K562 (cell line): ENCODE results near the gene LTBR. TPM values are rescaled to one million over a fixed set of nuclear protein-coding genes. Genes with fewer than 3 reads are reported as not detected.

Source experiments
- CBX3 ChIP-seq, 2 experiments: IDR thresholded peaks; 1 replicate in 1 of 2; 2 replicates in 1 of 2; pipeline ENCODE4 v1.6.1; 2012; ENCODE audit warnings: inconsistent platforms in 2 of 2, low read length in 2 of 2, borderline replicate concordance in 1 of 2, control low read depth in 1 of 2
- DDX20 ChIP-seq: fragments of 450-650 bp; IDR thresholded peaks from 2 replicates; pipeline ENCODE4 v1.6.1; 2016; ENCODE audit warnings: missing genetic modification characterization, low read depth, mild to moderate bottlenecking, missing compliant biosample characterization, moderate library complexity
- E4F1 ChIP-seq: fragments of 250-450 bp; sonication (Bioruptor Pico); IDR thresholded peaks from 2 replicates; pipeline ENCODE4 v1.5.0; 2021; ENCODE audit warnings: mild to moderate bottlenecking, borderline replicate concordance
- ETV1 ChIP-seq: fragments of 450-650 bp; conservative IDR thresholded peaks from 2 replicates; pipeline ENCODE4 v1.6.1; 2016; ENCODE audit warnings: missing genetic modification characterization, control low read depth, low read depth, missing compliant biosample characterization
- ID3 ChIP-seq, 2 experiments: fragments of 250-450 bp in 1 of 2; fragments of 450-650 bp in 1 of 2; sonication (Bioruptor Pico) in 1 of 2; IDR thresholded peaks; 2 replicates each; pipeline versions ENCODE4 v1.6.1 to v1.8.0; 2016 to 2021; ENCODE audit warnings: mild to moderate bottlenecking in 2 of 2, moderate library complexity in 2 of 2, missing compliant biosample characterization in 1 of 2, missing genetic modification characterization in 1 of 2
- MED1 ChIP-seq: sonication (generic); formaldehyde crosslinking; IDR thresholded peaks from 2 replicates; pipeline ENCODE4 v1.8.1; 2023; ENCODE audit warnings: missing genetic modification reagents, borderline replicate concordance
- NR2C2 ChIP-seq, 2 experiments: fragments of 200-800 bp in 1 of 2; sonication (Bioruptor generic) in 1 of 2; sonication (generic) in 1 of 2; formaldehyde crosslinking in 1 of 2; IDR thresholded peaks; 2 replicates each; pipeline versions ENCODE4 v1.6.1 to v1.8.0; 2016 to 2022; ENCODE audit warnings: mild to moderate bottlenecking in 1 of 2, missing compliant biosample characterization in 1 of 2, missing genetic modification characterization in 1 of 2, missing genetic modification reagents in 1 of 2
- RBM25 ChIP-seq: fragments of 200-400 bp; formaldehyde crosslinking; IDR thresholded peaks from 2 replicates; pipeline ENCODE4 v1.6.1; 2018; ENCODE audit warnings: low read length, low read depth, moderate library complexity; ENCODE audit not compliant: severe bottlenecking
- SMAD1 ChIP-seq: fragments of 150-350 bp; IDR thresholded peaks from 2 replicates; pipeline ENCODE4 v1.6.1; 2014; ENCODE audit warnings: low read length, low read depth; ENCODE audit not compliant: partially characterized antibody
- TAF1 ChIP-seq: IDR thresholded peaks from 2 replicates; pipeline ENCODE4 v1.6.1; 2011; ENCODE audit warnings: mild to moderate bottlenecking, low read length, moderate library complexity; ENCODE audit not compliant: insufficient read depth, control insufficient read depth, severe bottlenecking; ENCODE audit errors: extremely low read depth
- ZNF146 ChIP-seq: IDR thresholded peaks from one replicate; pipeline ENCODE4 v1.6.1; 2018; ENCODE audit warnings: missing compliant biosample characterization; ENCODE audit not compliant: unreplicated experiment
- ZNF277 ChIP-seq: fragments of 250-450 bp; sonication (Bioruptor Pico); IDR thresholded peaks from 2 replicates; pipeline ENCODE4 v1.8.0; 2022; ENCODE audit warnings: inconsistent platforms, mild to moderate bottlenecking, moderate library complexity, borderline replicate concordance
- ZNF592 ChIP-seq: fragments of 450-650 bp; IDR thresholded peaks from 2 replicates; pipeline ENCODE4 v1.6.1; 2017; ENCODE audit warnings: antibody characterized with exemption, mild to moderate bottlenecking
- polyA plus RNA-seq, 8 experiments: library from polyadenylated mRNA; depleted of rRNA in 4 of 8; stranded (reverse) in 5 of 8; unstranded in 3 of 8; fragments of >200 nt; fragmentation: Nextera tagmentation in 2 of 8; fragmentation: Illumina TruSeq in 1 of 8; extraction: Ambion mirVana in 2 of 8; extraction: Trizol in 1 of 8; gene quantifications; 2 replicates each; pipeline versions ENCODE4 v1.2.1 to v1.2.3, GENCODE V29; 2011 to 2014; ENCODE audit warnings: inconsistent platforms in 1 of 8, missing spikeins in 1 of 8
- total RNA-seq, 7 experiments: library from RNA; depleted of rRNA in 6 of 7; stranded (reverse); fragments of >200 nt in 6 of 7; fragmentation: Illumina TruSeq in 2 of 7; extraction: Trizol in 2 of 7; gene quantifications; 2 replicates each; pipeline versions ENCODE4 v1.2.1 to v1.2.3, GENCODE V29; 2011 to 2021; ENCODE audit warnings: low replicate concordance in 1 of 7

LTBR gene
- total and polyA plus RNA-seq, 9 of the 15 experiments (the other 6 are each of a cell fraction or from before 2014, with no cell fraction given), result 0.96 to 69.0 (median 35.3) TPM

- TF ChIP-seq ZNF592, result 0 out of 2 replicates have a peak, but pooled peaks have one; percentile 32
- TF ChIP-seq TAF1, result no peak
- no peak for TF ChIP-seq SMAD1
- peak; percentile 54; the same call in 1 of the 2 replicates for TF ChIP-seq ETV1 (tag)
- TF ChIP-seq NR2C2 (CRISPR knock-in tag; IDR thresholded peaks at IDR 0.05), result no peak
- TF ChIP-seq NR2C2 (tag; IDR thresholded peaks at IDR 0.05), result no peak
- no peak for TF ChIP-seq E4F1 (CRISPR knock-in tag)
- TF ChIP-seq MED1, result no peak
- peak in 1 of 2 experiments; percentile 71; a peak in 1 of 3 replicates for TF ChIP-seq CBX3 (IDR thresholded peaks at IDR 0.05; ENCODE audit: borderline replicate concordance in 1 of 2, low read length in 2 of 2)
- peak; percentile 7 for TF ChIP-seq RBM25
- TF ChIP-seq ID3 (CRISPR knock-in tag; IDR thresholded peaks at IDR 0.05), result no peak
- no peak for TF ChIP-seq ID3 (tag; IDR thresholded peaks at IDR 0.05)
- TF ChIP-seq DDX20 (tag), result no peak
- no peak for TF ChIP-seq ZNF277 (CRISPR knock-in tag)
- peak; percentile 51 for TF ChIP-seq ZNF146 (CRISPR knock-in tag)
Measured at GRCh38 chr12:6423267-6424007, 39.5 kb downstream of the LTBR start (continued).
